Astrocyte (in vitro differentiated cells and primary cell): Measurements from ENCODE around the gene UNC5C. TPM values are rescaled to one million over a fixed set of nuclear protein-coding genes. Genes with fewer than 3 reads are reported as not detected.

Source experiments
- DNase-seq: peaks from one replicate; pipeline ENCODE4 v3.0.0-alpha.2; 2010; ENCODE audit warnings: low read depth
- FAIRE-seq: peaks from 2 replicates; lab custom pipeline; 2011; peaks lifted over from hg19 to GRCh38; lab: Jason Lieb, UNC
- H2AFZ ChIP-seq: 2 replicates; pipeline ENCODE4 v1.6.0; 2012; ENCODE audit warnings: low read depth, low read length, inconsistent platforms
- H3K27ac ChIP-seq: 2 replicates; pipeline ENCODE4 v1.5.1; 2011; ENCODE audit warnings: low read depth, low read length, inconsistent platforms
- H3K27me3 ChIP-seq: 2 replicates; pipeline ENCODE4 v1.6.0; 2011; ENCODE audit warnings: low read length, inconsistent platforms; ENCODE audit not compliant: insufficient read depth
- H3K36me3 ChIP-seq: 2 replicates; pipeline ENCODE4 v1.5.1; 2011; ENCODE audit warnings: low read length, inconsistent platforms; ENCODE audit not compliant: insufficient read depth
- H3K4me1 ChIP-seq: 2 replicates; pipeline ENCODE4 v1.5.1; 2011; ENCODE audit warnings: low read length, inconsistent platforms; ENCODE audit not compliant: insufficient read depth
- H3K4me2 ChIP-seq: 2 replicates; pipeline ENCODE4 v1.6.0; 2012; ENCODE audit warnings: low read length, inconsistent platforms
- H3K4me3 ChIP-seq: 2 replicates; pipeline ENCODE4 v1.5.1; 2011; ENCODE audit warnings: low read depth, mild to moderate bottlenecking, low read length, inconsistent platforms; ENCODE audit not compliant: insufficient read depth
- H3K79me2 ChIP-seq: 2 replicates; pipeline ENCODE4 v1.6.0; 2012; ENCODE audit warnings: mild to moderate bottlenecking, low read length, inconsistent platforms; ENCODE audit not compliant: insufficient read depth
- H3K9ac ChIP-seq: 2 replicates; pipeline ENCODE4 v1.6.0; 2012; ENCODE audit warnings: mild to moderate bottlenecking, low read length, inconsistent platforms
- H3K9me3 ChIP-seq: 2 replicates; pipeline ENCODE4 v1.5.1; 2012; ENCODE audit warnings: low read depth, mild to moderate bottlenecking, low read length, inconsistent platforms; ENCODE audit not compliant: insufficient read depth
- H4K20me1 ChIP-seq: 2 replicates; pipeline ENCODE4 v1.6.0; 2012; ENCODE audit warnings: low read length, inconsistent platforms; ENCODE audit not compliant: insufficient read depth
- H3K27ac Mint-ChIP-seq: one replicate; pipeline ENCODE4 v1.8.0; 2021; ENCODE audit warnings: mild to moderate bottlenecking, mixed read lengths; ENCODE audit not compliant: unreplicated experiment
- H3K27me3 Mint-ChIP-seq: one replicate; pipeline ENCODE4 v1.8.0; 2021; ENCODE audit warnings: low read depth, mixed read lengths; ENCODE audit not compliant: unreplicated experiment
- H3K36me3 Mint-ChIP-seq: one replicate; pipeline ENCODE4 v1.8.0; 2021; ENCODE audit warnings: low read depth, mixed read lengths; ENCODE audit not compliant: unreplicated experiment
- H3K4me1 Mint-ChIP-seq: one replicate; pipeline ENCODE4 v1.8.0; 2021; ENCODE audit warnings: low read depth, mixed read lengths; ENCODE audit not compliant: unreplicated experiment
- H3K4me3 Mint-ChIP-seq: one replicate; pipeline ENCODE4 v1.8.0; 2021; ENCODE audit warnings: mild to moderate bottlenecking, moderate library complexity, mixed read lengths; ENCODE audit not compliant: unreplicated experiment
- H3K9me3 Mint-ChIP-seq: one replicate; pipeline ENCODE4 v1.8.0; 2021; ENCODE audit warnings: mild to moderate bottlenecking, mixed read lengths; ENCODE audit not compliant: unreplicated experiment
- EZH2 ChIP-seq: IDR thresholded peaks from 2 replicates; pipeline ENCODE4 v1.6.1; 2012; ENCODE audit warnings: mild to moderate bottlenecking, low read length, inconsistent platforms; ENCODE audit not compliant: insufficient read depth
- total RNA-seq: library from RNA; stranded (reverse); gene quantifications from 2 replicates; pipeline ENCODE4 v1.2.1, GENCODE V29; 2021
- TF ChIP-seq, protein P1 (sequence below): IDR thresholded peaks from 2 replicates; pipeline ENCODE4 v1.5.1; 2011; ENCODE audit warnings: low read depth, mild to moderate bottlenecking, inconsistent platforms, low read length, moderate library complexity; ENCODE audit not compliant: insufficient read depth

UNC5C gene
- total RNA-seq, 1 donor from 2014 or later = 3.1 TPM

DNA sequence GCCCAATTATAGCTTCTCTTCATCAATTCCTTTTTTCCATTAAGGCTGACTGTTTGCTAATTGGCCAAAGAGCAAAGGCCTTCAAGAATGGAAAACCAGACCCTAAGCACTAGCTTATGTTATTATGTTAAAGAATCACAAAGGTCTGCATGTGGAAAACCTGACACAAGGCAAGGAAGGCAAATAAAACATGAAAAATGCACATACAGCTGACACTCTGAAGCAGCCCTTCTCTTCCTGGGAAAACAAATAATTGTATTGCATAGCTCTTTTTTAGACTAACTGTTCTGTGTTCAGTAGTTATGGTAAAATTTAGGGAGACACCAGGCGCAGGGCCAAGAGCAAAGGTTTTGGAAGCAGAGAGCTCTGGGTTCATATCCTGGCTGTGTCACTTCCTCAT, 223.1 kb downstream of the UNC5C start:
- H4K20me1 ChIP-seq = no peaks in the 10 kb centered on the region
- no peak overlapping the region for H3K27ac Mint-ChIP-seq
- no peak overlapping the region for H3K4me3 ChIP-seq
- H3K36me3 ChIP-seq = no peaks in the 10 kb centered on the region
- H3K9me3 ChIP-seq = no peaks in the 10 kb centered on the region
- H3K4me2 ChIP-seq = no peak overlapping the region
- H3K4me3 Mint-ChIP-seq = no peak overlapping the region
- no peaks in the 10 kb centered on the region for H3K27me3 Mint-ChIP-seq
- no peaks in the 10 kb centered on the region for H3K27me3 ChIP-seq
- H3K36me3 Mint-ChIP-seq = no peaks in the 10 kb centered on the region
- TF ChIP-seq, protein P1, sequence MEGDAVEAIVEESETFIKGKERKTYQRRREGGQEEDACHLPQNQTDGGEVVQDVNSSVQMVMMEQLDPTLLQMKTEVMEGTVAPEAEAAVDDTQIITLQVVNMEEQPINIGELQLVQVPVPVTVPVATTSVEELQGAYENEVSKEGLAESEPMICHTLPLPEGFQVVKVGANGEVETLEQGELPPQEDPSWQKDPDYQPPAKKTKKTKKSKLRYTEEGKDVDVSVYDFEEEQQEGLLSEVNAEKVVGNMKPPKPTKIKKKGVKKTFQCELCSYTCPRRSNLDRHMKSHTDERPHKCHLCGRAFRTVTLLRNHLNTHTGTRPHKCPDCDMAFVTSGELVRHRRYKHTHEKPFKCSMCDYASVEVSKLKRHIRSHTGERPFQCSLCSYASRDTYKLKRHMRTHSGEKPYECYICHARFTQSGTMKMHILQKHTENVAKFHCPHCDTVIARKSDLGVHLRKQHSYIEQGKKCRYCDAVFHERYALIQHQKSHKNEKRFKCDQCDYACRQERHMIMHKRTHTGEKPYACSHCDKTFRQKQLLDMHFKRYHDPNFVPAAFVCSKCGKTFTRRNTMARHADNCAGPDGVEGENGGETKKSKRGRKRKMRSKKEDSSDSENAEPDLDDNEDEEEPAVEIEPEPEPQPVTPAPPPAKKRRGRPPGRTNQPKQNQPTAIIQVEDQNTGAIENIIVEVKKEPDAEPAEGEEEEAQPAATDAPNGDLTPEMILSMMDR = no peak
- TF ChIP-seq EZH2 = no peak
- no peaks in the 10 kb centered on the region for H3K4me1 ChIP-seq
- DNase-seq = no peak
- no peaks in the 10 kb centered on the region for H3K4me1 Mint-ChIP-seq
- FAIRE-seq = no peak
- no peak overlapping the region for H2AFZ ChIP-seq
- no peaks in the 10 kb centered on the region for H3K79me2 ChIP-seq
- H3K27ac ChIP-seq = no peak overlapping the region
- H3K9ac ChIP-seq = no peak overlapping the region
- H3K9me3 Mint-ChIP-seq = peaks cover 2% of the 10 kb centered on the region

DNA sequence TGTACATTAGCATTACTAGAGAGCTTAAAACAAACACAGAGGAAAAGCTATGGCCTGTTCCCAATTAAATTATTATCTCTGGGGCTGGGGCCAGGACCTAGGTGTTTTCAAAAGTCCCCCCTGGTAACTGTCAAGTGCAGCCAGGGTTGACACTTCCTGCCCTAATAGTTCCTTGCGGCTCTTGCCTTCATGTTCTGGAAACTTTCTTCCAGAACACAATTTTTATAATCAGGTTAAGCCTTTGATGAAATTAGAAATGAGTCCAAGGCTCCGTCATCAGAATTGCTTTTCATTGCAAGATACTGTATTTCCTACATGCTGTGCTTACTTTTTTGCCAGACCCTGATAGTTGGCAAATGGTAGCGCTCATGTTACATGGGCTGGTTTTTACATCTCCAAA, 229.6 kb downstream of the UNC5C start:
- Mint-ChIP-seq H3K4me1 (peaks cover 1% of the 10 kb centered on the region), H3K9me3 (no peaks in the 10 kb centered on the region), H3K36me3 (no peaks in the 10 kb centered on the region), H3K27ac (no peak overlapping the region), H3K27me3 (no peaks in the 10 kb centered on the region), H3K4me3 (no peak overlapping the region)
- H3K79me2 ChIP-seq = no peaks in the 10 kb centered on the region
- no peaks in the 10 kb centered on the region for H3K27me3 ChIP-seq
- no peaks in the 10 kb centered on the region for H3K4me1 ChIP-seq
- no peaks in the 10 kb centered on the region for H4K20me1 ChIP-seq
- no peak overlapping the region for H3K27ac ChIP-seq
- H3K9ac ChIP-seq = no peak overlapping the region
- H3K4me2 ChIP-seq = no peak overlapping the region
- no peaks in the 10 kb centered on the region for H3K9me3 ChIP-seq
- DNase-seq = no peak
- TF ChIP-seq, protein P1 = no peak
- TF ChIP-seq EZH2 = no peak
- no peak overlapping the region for H2AFZ ChIP-seq
- no peak overlapping the region for H3K4me3 ChIP-seq
- H3K36me3 ChIP-seq = no peaks in the 10 kb centered on the region
- FAIRE-seq = no peak

DNA sequence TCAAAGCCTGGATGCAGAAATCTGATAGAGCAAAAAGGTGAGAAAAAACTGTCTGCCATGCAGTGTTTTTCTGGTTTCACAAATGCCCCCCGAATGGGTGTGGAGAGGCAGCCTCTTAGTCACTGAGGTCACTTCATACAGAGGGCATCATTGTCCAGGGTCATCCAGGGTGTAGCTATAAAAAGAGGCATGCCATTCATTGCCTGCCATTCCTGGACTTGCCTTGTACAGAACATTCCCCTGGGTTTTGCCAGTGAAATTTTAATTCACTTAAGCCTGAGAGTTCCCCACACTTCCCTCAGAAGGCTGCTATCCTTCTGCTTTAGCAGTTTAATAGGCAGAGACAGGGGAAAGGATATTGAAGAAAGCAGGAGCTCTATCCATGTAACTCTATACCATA, 230.3 kb downstream of the UNC5C start:
- no peak for TF ChIP-seq EZH2
- TF ChIP-seq, protein P1 = no peak
- no peaks in the 10 kb centered on the region for H3K36me3 ChIP-seq
- Mint-ChIP-seq H3K4me3 (no peak overlapping the region), H3K27me3 (no peaks in the 10 kb centered on the region), H3K4me1 (peaks cover 1% of the 10 kb centered on the region), H3K27ac (no peak overlapping the region), H3K36me3 (no peaks in the 10 kb centered on the region), H3K9me3 (no peaks in the 10 kb centered on the region)
- H3K27me3 ChIP-seq = no peaks in the 10 kb centered on the region
- H2AFZ ChIP-seq = no peak overlapping the region
- no peaks in the 10 kb centered on the region for H3K9me3 ChIP-seq
- no peaks in the 10 kb centered on the region for H3K4me1 ChIP-seq
- no peak overlapping the region for H3K9ac ChIP-seq
- no peaks in the 10 kb centered on the region for H3K79me2 ChIP-seq
- H4K20me1 ChIP-seq = no peaks in the 10 kb centered on the region
- DNase-seq = no peak
- H3K4me2 ChIP-seq = no peak overlapping the region
- H3K4me3 ChIP-seq = no peak overlapping the region
- H3K27ac ChIP-seq = no peak overlapping the region
- no peak for FAIRE-seq
